HEK293T (cell line): Measurements from ENCODE around the gene SLC40A1.

ENCODE experiments used
- ARNT ChIP-seq: fragments of 450-650 bp; IDR thresholded peaks from 2 replicates; pipeline ENCODE4 v1.6.1; 2017; ENCODE audit warnings: mild to moderate bottlenecking
- BHLHE40 ChIP-seq: fragments of 450-650 bp; IDR thresholded peaks from 2 replicates; pipeline ENCODE4 v1.6.1; 2016; ENCODE audit warnings: mild to moderate bottlenecking, moderate library complexity, borderline replicate concordance
- CTBP1 ChIP-seq: fragments of 450-650 bp; IDR thresholded peaks from 2 replicates; pipeline ENCODE4 v1.6.1; 2016; ENCODE audit warnings: borderline replicate concordance
- ELF4 ChIP-seq: fragments of 450-650 bp; IDR thresholded peaks from 2 replicates; pipeline ENCODE4 v1.6.1; 2017; ENCODE audit warnings: antibody characterized with exemption
- FOXA1 ChIP-seq: fragments of 450-650 bp; IDR thresholded peaks from 2 replicates; pipeline ENCODE4 v1.6.1; 2016; ENCODE audit warnings: mild to moderate bottlenecking
- HDGF ChIP-seq: fragments of 450-650 bp; IDR thresholded peaks from 2 replicates; pipeline ENCODE4 v1.6.1; 2017; ENCODE audit warnings: antibody characterized with exemption, borderline replicate concordance
- L3MBTL2 ChIP-seq: fragments of 450-650 bp; conservative IDR thresholded peaks from 2 replicates; pipeline ENCODE4 v1.6.1; 2016; ENCODE audit warnings: mild to moderate bottlenecking
- LEF1 ChIP-seq: fragments of 450-650 bp; IDR thresholded peaks from 2 replicates; pipeline ENCODE4 v1.6.1; 2017; ENCODE audit warnings: mild to moderate bottlenecking, borderline replicate concordance
- NFRKB ChIP-seq: fragments of 450-650 bp; IDR thresholded peaks from 2 replicates; pipeline ENCODE4 v1.6.1; 2016; ENCODE audit warnings: mild to moderate bottlenecking, moderate library complexity
- SP1 ChIP-seq: fragments of 450-650 bp; IDR thresholded peaks from 2 replicates; pipeline ENCODE4 v1.6.1; 2017
- SUZ12 ChIP-seq: fragments of 450-650 bp; IDR thresholded peaks from 2 replicates; pipeline ENCODE4 v1.6.1; 2016; ENCODE audit warnings: mild to moderate bottlenecking
- TARDBP ChIP-seq: fragments of 450-650 bp; IDR thresholded peaks from 2 replicates; pipeline ENCODE4 v1.6.1; 2016
- ZNF384 ChIP-seq: fragments of 450-650 bp; IDR thresholded peaks from 2 replicates; pipeline ENCODE4 v1.6.1; 2016
- TF ChIP-seq, protein P1 (sequence below): fragments of 450-650 bp; IDR thresholded peaks from 2 replicates; pipeline ENCODE4 v1.6.1; 2016

- TF ChIP-seq SP1 (no peak), LEF1 (no peak), ELF4 (no peak), FOXA1 (no peak), ZNF384 (no peak), TARDBP (no peak), HDGF (no peak), CTBP1 (no peak), L3MBTL2 (no peak), BHLHE40 (no peak), SUZ12 (no peak), ARNT (no peak), NFRKB (no peak)
- TF ChIP-seq, protein P1, sequence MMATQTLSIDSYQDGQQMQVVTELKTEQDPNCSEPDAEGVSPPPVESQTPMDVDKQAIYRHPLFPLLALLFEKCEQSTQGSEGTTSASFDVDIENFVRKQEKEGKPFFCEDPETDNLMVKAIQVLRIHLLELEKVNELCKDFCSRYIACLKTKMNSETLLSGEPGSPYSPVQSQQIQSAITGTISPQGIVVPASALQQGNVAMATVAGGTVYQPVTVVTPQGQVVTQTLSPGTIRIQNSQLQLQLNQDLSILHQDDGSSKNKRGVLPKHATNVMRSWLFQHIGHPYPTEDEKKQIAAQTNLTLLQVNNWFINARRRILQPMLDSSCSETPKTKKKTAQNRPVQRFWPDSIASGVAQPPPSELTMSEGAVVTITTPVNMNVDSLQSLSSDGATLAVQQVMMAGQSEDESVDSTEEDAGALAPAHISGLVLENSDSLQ, result no peak
Observed at GRCh38 chr2:189536830-189537229, 43.8 kb downstream of the SLC40A1 start.
